Stimulated activated naive CD8-positive, alpha-beta T cell treated with anti-CD3 and anti-CD28 coated beads, Interleukin-15, amount 100 ng/mL, for 72 hours (primary cell): Measurements from ENCODE around the gene ZBTB7C.

Experiments used
- ATAC-seq: fragments of 150-1000 bp; cut with Tn5 transposase; 2 replicates; pipeline ENCODE4 v1.10.0; 2021; ENCODE audit warnings: mild to moderate bottlenecking, moderate library complexity
- DNase-seq, 2 donors: peaks; one replicate each; pipeline ENCODE4 v3.0.0; 2021 to 2022
- H3K27ac Mint-ChIP-seq, 2 donors: one replicate each; pipeline ENCODE4 v1.8.0; 2022; ENCODE audit warnings: mild to moderate bottlenecking in 2 of 2, mixed read lengths in 2 of 2, moderate library complexity in 2 of 2
- H3K27me3 Mint-ChIP-seq: one replicate; pipeline ENCODE4 v1.8.0; 2022; ENCODE audit warnings: mixed read lengths
- H3K4me1 Mint-ChIP-seq: one replicate; pipeline ENCODE4 v1.8.0; 2022; ENCODE audit warnings: mild to moderate bottlenecking, mixed read lengths
- H3K4me3 Mint-ChIP-seq, 2 donors: one replicate each; pipeline ENCODE4 v1.8.0; 2022; ENCODE audit warnings: mild to moderate bottlenecking in 2 of 2, mixed read lengths in 2 of 2, moderate library complexity in 1 of 2
- H3K9me3 Mint-ChIP-seq, 2 donors: one replicate each; pipeline ENCODE4 v1.8.0; 2022; ENCODE audit warnings: mixed read lengths in 2 of 2

Gene ZBTB7C

DNA sequence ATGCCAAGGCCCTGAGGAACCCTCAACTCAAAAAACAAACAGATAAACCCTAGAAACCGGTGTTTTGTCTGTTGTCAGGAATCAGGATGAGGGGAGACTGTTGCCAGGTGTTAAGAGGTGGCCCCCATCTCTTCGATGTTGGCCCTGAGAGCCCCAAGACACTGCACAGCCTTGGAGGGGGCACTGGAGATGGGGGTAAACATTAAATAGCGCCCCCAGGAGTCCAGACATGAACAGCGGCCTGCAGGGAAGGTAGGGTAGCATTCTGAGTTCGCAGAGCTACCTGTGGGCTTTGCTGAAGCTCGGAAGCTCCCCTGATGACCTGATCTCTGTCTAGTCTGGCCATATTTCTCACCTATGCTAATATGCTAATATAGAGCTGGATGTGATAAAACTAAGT lies 381.1 kb downstream of the ZBTB7C start:
- H3K27me3 Mint-ChIP-seq, result peaks cover 25% of the 10 kb centered on the region
- ATAC-seq (no peak), DNase-seq (no peak)
- no peaks in the 10 kb centered on the region for H3K4me1 Mint-ChIP-seq
- no peaks in the 10 kb centered on the region for H3K9me3 Mint-ChIP-seq
- H3K4me3 Mint-ChIP-seq, result no peak overlapping the region
- peak overlapping the region; percentile 27 to 34 for H3K27ac Mint-ChIP-seq

DNA sequence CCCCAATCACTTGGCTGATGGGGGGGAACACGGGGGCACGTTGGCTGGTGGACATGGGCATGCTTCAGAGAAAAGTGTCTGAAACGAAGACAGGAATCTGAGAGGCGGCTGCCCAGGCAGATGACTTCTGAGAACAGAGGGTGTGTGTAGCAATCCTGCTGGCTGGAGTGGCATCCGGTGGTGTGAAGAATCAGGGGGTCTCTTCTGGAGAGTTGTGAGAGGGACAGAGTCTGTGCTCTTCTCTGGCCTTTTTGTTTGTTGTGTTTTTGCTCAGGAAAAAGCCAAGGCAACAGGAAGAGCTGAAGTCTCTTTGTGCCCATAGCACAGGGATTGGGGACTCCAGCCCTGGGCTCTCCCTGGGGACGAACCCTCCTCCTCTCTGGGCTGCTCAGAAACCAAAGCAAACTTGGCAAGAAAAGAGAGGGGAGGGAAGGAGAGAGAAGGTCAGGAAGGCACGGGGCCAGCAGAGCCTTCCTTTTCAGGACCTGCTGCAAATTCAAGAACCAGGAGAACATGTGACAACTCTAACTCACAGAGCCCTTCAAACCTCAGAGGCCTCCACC lies 381.7 kb downstream of the ZBTB7C start:
- Mint-ChIP-seq H3K27me3 (peaks cover 31% of the 10 kb centered on the region), H3K9me3 (no peaks in the 10 kb centered on the region), H3K4me3 (no peak overlapping the region), H3K27ac (peak overlapping the region in 1 of 2 donors; percentile 64), H3K4me1 (peaks cover 3% of the 10 kb centered on the region)
- no peak for DNase-seq
- no peak for ATAC-seq

DNA sequence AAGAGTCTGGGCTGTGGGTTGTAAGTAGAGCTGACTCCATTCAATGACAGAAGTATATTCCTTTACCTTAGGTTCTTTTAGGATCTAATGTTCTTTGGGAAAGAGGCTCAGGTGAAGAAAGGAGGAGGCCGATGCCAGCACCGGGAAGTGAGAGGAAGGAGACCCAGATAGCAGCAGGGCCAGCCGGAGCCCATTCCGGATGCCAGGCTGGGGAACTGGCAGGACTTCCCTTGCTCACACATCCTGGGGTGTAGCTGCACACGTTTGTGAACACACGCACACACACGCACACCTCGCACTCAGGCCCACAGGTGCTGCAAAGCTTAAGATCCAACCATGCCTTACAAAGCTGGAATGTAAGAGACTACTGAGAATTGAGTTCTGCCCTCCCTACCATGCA lies 383.0 kb downstream of the ZBTB7C start:
- peaks cover 13% of the 10 kb centered on the region for H3K4me1 Mint-ChIP-seq
- no peaks in the 10 kb centered on the region for H3K9me3 Mint-ChIP-seq
- no peak for DNase-seq
- no peak for ATAC-seq
- H3K4me3 Mint-ChIP-seq, result no peak overlapping the region
- H3K27me3 Mint-ChIP-seq, result peaks cover 41% of the 10 kb centered on the region
- H3K27ac Mint-ChIP-seq, result no peak overlapping the region

DNA sequence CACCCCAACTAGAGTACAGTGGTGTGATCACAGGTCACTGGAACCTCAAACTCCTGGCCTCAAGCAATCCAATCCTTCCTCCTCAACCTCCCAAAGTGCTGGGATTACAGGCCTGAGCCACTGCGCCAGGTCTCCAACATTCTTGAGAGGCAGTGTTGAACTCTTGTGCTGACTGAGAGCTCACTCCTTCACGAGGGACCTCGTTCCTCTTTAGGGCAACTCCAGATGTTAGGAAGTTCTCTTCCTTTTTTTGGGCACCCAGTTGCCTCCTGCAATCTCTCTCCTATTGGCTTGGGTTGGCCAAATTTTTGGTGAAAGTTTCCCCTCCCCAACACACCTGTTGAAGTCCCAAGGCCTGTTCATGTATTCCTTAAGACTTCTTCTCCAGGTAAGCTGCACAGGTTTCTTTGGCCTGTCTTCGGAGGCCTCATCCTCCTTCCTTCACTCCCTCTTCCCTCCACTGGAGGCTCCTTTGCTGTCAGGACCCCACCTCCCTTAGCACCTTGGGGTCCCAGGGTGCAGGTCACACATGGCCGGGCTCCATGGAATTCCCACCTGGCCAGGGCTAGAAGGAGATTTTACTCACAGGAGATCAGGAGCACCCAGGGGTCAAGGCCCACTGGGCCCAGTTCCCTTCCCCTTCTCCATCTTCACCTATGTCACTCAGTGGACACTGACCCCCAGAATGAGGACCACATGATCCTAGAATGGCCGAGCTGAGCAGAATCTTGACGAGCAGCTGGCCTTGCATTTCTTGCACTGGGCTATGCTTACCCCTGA lies 384.1 kb downstream of the ZBTB7C start:
- Mint-ChIP-seq H3K4me3 (no peak overlapping the region), H3K27ac (peak overlapping the region; percentile 49 to 74), H3K27me3 (peaks cover 46% of the 10 kb centered on the region), H3K4me1 (peaks cover 18% of the 10 kb centered on the region), H3K9me3 (no peaks in the 10 kb centered on the region)
- no peak for DNase-seq
- no peak for ATAC-seq

DNA sequence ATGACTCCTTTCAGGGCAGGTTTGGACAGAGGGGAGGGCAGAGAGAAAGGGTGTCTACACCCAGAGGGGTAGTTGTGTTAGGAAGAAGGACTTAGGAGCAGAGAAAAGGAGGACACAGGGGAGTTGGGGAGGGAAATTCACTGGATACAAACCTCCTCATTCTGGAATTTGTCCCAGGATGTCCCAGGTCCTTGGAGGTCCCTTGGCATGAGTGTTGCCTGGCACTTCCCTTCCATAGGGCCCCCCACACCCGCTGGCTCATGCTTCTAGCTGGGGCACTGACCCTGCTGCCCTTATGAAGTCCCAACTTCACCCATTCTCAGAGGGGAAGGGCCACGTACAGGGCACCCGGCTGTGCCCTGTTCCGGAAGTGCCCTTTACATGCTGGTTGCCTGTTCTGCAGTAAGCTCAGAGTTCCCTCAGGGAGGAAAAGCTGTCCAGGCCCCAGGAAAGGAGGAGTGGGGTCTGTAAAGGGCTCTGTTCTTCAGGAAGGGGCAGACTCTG lies 385.1 kb downstream of the ZBTB7C start:
- no peaks in the 10 kb centered on the region for H3K9me3 Mint-ChIP-seq
- peaks cover 18% of the 10 kb centered on the region for H3K4me1 Mint-ChIP-seq
- peaks cover 55% of the 10 kb centered on the region for H3K27me3 Mint-ChIP-seq
- DNase-seq (no peak), ATAC-seq (no peak)
- H3K4me3 Mint-ChIP-seq, result no peak overlapping the region
- H3K27ac Mint-ChIP-seq, result no peak overlapping the region

DNA sequence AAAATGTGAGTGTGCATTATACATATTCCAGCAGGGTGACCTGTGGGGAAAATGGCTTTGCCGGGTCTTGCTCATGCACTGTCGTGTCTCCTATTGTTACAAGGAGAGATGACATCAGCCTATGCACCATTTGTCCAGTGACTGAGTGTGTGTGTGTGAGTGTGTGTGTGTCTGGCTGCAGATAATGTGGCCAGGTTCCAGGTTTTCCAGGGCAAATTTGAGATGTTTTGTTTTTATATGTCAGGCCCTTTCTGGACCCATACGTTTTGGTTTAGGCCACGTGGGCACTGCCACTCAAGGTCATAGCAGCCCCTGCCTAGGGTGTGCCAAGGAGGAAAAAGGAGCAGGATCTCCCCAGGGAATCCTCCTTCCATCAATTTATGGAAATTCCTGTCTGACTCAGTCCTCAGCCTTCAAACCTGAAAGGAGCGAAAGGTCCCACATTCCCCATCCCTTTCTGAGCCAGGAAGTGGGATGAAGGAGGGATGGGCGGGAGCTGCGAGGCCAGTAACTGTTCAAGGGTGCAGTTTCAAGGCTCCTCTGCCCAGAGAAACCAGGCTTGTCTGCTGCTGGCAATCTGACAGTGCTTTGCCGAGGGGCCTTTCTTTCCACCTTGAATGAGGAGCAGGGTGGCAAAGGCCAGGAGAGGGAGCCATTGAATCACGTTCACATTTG lies 385.7 kb downstream of the ZBTB7C start:
- no peaks in the 10 kb centered on the region for H3K9me3 Mint-ChIP-seq
- H3K4me1 Mint-ChIP-seq, result peaks cover 18% of the 10 kb centered on the region
- H3K27ac Mint-ChIP-seq, result no peak overlapping the region
- ATAC-seq (peak; percentile 14), DNase-seq (peak in 1 of 2 donors; percentile 23)
- H3K27me3 Mint-ChIP-seq, result peaks cover 55% of the 10 kb centered on the region
- H3K4me3 Mint-ChIP-seq, result no peak overlapping the region

DNA sequence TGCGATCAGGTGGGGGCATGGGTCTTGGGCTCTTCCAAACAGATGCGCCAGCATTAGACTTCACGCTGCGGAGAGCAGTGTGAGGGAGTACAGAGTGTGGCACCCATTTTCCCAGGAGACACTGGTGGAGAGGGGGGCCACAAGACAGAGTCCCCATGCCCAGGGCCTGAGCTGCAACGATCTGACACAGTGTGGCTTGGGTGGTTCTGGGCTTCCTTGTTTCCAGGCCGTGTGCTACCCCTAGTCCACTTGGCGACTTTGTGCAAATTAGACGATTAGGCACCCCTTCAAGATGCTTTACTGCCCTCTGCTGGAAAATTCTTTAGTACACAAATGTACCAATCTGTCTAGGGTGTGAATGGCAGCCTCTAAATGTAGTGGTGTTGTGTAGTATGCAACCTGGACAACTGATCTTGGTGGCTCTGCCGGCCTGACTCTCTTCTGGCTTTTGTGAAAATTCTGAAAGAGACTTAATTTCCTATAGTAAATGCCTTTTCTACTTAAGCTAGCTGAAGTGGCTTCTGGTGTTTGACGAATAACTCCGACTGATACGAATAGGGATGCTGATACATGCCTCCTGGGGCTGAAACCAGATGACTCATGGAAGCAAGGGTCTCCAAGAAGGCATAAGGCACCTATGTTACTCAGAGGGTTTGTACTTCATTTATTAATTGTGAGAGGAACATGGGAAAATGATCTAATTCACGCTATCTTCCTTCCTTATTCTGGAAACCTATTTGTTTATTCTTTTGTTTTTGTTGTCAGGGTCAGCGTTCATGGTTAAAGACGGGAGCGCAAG lies 386.5 kb downstream of the ZBTB7C start:
- H3K4me3 Mint-ChIP-seq, result no peak overlapping the region
- peaks cover 18% of the 10 kb centered on the region for H3K4me1 Mint-ChIP-seq
- ATAC-seq (peak; percentile 69), DNase-seq (no peak)
- peaks cover 55% of the 10 kb centered on the region for H3K27me3 Mint-ChIP-seq
- no peak overlapping the region for H3K27ac Mint-ChIP-seq
- no peaks in the 10 kb centered on the region for H3K9me3 Mint-ChIP-seq

DNA sequence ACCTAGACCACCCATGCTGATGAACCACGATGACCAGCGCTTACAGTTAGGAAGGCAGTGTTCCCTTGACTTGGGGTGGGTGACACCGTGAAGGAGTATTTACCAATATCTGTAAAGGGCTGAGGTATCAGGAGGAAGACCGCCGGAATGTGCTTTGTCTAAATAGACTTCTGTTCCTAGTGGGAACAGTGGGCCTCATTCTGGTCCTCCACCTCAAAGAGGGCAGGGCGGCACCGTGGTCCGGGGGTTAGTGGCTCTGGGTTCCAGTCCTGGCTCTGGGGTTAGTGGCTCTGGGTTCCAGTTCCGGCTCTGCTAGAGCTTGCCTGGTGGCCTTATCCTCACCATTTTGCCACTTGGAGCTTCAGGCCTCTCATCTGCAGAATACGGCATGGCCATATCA lies 387.2 kb downstream of the ZBTB7C start:
- Mint-ChIP-seq H3K27me3 (peaks cover 59% of the 10 kb centered on the region), H3K9me3 (no peaks in the 10 kb centered on the region), H3K4me3 (no peak overlapping the region), H3K4me1 (peaks cover 18% of the 10 kb centered on the region), H3K27ac (peak overlapping the region in 1 of 2 donors; percentile 80)
- no peak for ATAC-seq
- DNase-seq, result no peak

DNA sequence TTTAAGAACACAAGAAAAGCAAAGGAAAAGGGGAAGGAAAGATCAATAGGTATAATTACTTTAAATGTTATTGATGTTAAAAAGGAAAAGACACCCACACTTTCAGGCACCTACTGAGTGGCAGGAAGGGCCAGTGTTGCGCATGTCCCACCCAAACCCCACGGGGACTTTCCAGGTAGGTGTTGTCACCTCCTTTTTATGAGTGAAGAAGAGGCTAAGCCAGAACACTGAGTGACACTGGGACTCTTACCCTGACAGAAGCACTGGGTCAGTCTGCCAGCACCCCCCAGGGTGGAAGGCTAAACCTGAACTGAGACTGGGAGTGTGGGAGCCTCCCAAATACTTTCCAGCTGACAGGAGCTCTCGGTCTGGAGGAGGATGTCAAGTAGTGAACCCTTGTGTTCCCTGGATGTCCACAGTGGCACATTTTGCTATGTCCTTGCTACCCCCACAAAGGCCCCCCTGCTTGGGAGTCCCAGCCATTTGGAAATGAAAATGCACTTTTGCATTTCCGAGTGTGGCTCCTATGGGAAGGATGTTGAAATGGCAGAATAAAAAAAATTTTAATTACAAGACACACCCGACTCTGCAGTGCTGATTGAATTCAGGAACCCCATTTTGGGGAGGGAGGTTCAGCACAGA lies 387.8 kb downstream of the ZBTB7C start:
- no peaks in the 10 kb centered on the region for H3K9me3 Mint-ChIP-seq
- H3K27me3 Mint-ChIP-seq, result peaks cover 63% of the 10 kb centered on the region
- ATAC-seq (peak; percentile 65), DNase-seq (peak in 1 of 2 donors; percentile 25)
- H3K27ac Mint-ChIP-seq, result peak overlapping the region; percentile 18 to 80
- no peak overlapping the region for H3K4me3 Mint-ChIP-seq
- H3K4me1 Mint-ChIP-seq, result peaks cover 18% of the 10 kb centered on the region

DNA sequence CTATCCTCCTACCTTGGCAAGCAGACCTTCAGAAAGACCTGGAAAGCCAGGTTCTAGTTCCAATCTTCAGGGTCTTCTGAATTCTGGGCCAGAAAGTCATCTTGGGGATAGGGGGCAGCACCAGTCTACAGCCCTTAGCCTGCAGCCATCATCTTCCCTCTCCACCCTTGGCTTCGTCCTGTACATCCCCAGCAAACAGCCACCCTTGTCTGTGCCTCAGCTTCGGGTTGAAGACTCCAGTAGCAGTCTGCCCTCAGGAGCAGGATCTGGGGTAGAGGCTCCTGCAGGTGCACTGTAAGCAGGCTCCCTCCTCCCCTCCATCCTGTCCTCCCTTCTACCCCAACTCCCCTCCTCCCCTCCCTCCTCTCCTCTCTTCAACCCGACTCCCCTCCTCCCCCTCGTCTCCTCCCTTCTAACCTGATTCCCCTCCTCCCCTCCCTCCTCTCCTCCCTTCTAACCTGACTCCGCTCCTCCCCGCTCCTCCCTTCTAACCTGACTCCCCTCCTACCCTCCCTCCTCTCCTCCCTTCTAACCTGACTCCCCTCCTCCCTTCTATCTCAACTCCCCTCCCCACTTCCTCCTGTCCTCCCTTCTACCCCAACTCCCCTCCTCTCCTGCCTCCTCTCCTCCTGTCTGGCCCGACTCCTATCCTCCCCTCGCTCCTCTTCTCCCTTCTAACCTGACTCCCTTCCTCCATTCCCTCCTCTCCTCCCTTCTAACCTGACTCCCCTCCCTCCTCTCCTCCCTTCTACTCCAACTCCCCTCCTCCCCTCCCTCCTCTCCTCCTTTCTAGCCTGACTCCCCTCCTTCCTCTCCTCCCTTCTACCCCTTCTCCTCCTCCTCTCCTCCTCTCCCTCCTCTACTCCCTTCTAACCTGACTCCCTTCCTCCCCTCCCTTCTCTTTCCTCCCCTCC lies 388.6 kb downstream of the ZBTB7C start:
- Mint-ChIP-seq H3K4me1 (peaks cover 18% of the 10 kb centered on the region), H3K4me3 (no peak overlapping the region), H3K9me3 (no peaks in the 10 kb centered on the region), H3K27ac (peak overlapping the region in 1 of 2 donors; percentile 82), H3K27me3 (peaks cover 63% of the 10 kb centered on the region)
- ATAC-seq, result peak; percentile 34
- DNase-seq, result no peak

DNA sequence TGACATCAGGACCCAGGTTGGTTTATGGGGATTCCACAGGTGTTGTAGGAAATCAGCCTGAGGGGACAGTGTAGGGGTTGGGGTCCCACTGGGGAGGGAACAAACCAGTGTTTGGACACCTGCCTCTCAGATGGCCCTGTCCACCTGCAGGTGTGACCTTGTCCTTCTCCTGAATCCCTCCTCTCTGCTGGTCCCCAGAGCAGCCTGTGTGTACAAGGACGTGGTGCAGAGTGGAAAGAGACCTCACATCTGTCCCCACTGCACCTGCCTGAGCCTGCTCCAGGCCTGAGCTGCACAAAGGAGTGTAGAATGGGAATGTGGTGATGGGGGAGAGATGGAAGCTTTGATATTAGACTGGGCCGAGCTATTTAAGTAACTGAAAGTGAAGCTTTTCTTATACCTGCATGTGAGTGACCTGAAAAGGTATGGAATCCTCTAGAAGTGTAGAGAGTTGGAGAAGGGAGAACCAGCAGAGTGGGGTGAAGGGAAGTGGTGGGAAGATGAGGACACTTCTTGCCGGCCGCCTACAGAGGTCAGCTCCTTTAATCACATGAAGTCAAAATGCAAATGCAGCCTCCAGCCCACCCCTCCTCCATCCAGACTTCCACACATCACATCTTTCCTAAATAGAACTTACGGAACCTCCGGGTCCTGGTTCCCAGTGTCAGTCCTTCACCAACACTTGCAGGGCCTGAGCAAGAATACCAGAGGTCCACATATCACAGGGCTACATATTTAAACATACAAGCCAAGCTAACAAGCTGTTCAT lies 389.4 kb downstream of the ZBTB7C start:
- DNase-seq (no peak), ATAC-seq (no peak)
- peaks cover 55% of the 10 kb centered on the region for H3K27me3 Mint-ChIP-seq

DNA sequence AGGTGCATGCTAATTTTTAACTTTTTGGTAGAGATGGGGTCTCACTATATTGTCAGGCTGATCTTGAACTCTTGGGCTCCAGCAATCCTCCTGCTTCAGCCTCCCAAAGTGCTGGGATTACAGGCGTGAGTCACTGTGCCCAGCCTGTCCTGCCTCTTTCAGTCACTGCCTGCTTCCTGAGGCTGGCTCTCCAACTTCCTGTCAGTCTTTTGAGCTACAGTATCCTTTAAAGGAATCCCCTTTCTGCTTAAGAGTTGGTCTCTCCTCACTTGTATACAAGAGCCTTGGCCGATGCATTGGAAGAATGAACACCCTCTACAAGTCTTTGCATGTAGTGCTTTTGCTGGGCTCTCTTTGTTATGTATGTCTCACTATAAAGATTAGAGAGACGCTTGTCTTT lies 390.3 kb downstream of the ZBTB7C start:
- Mint-ChIP-seq H3K27me3 (peaks cover 46% of the 10 kb centered on the region), H3K4me3 (no peak overlapping the region), H3K27ac (no peak overlapping the region), H3K4me1 (peaks cover 18% of the 10 kb centered on the region), H3K9me3 (peaks cover 0 to 7% of the 10 kb centered on the region in 2 donors)
- ATAC-seq, result no peak
- no peak for DNase-seq

More for the DNA sequence above, 389.4 kb downstream of the ZBTB7C start:
- H3K4me3 Mint-ChIP-seq, result no peak overlapping the region
- peaks cover 0 to 3% of the 10 kb centered on the region in 2 donors for H3K9me3 Mint-ChIP-seq
- H3K27ac Mint-ChIP-seq, result peak overlapping the region in 1 of 2 donors; percentile 24
- H3K4me1 Mint-ChIP-seq, result peaks cover 18% of the 10 kb centered on the region

DNA sequence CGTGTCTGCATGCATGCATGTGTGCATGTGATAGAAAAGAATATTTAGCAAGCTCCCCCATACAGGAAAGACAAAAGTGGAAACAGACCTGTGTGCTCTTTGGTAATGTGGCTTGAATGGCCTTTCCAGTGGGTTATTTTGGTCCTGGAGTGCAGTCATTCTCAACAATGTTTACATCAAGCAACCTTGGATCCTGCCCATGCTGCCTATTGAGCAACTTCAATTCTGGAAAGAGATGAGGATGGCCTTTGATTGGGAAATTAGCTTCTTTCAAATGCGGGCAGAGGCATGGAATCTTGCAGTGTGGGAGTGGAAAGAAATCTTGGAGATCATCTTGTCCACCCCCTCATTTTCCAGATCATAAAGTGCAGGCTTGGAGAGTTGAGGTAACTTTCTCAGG lies 391.5 kb downstream of the ZBTB7C start:
- DNase-seq, result no peak
- ATAC-seq, result no peak
- peaks cover 22% of the 10 kb centered on the region for H3K4me1 Mint-ChIP-seq
- peaks cover 0 to 7% of the 10 kb centered on the region in 2 donors for H3K9me3 Mint-ChIP-seq
- peaks cover 41% of the 10 kb centered on the region for H3K27me3 Mint-ChIP-seq
- H3K4me3 Mint-ChIP-seq, result no peak overlapping the region
- no peak overlapping the region for H3K27ac Mint-ChIP-seq
